ENCODE data around the gene MGMT. TPM values are rescaled to one million over a fixed set of nuclear protein-coding genes. Genes with fewer than 3 reads are reported as not detected.

MGMT gene
- total and polyA plus RNA-seq, 4 donors, result 28.2 to 79.1 (median 46.0) TPM

DNA sequence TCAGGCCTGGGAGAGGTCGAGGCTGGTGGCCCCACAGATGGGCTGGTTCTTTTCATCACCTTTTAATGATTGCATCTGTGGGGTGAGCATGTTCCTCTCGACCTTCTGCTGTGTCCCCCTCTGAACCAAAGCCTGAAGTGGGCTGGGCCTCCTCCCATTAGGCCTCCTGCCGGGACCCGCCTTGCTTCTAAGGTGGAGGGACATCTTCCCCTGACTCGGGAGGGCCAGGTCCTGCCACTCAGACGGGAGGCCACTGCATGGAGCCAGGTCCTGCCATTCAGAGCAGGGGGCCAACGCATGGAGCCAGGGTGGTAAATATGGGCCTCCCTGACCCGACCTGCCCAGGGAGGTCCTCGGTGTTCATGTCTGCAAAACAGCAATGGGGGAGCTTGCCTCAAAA is 308.6 kb downstream of the MGMT start:
- TF ChIP-seq, protein P1, sequence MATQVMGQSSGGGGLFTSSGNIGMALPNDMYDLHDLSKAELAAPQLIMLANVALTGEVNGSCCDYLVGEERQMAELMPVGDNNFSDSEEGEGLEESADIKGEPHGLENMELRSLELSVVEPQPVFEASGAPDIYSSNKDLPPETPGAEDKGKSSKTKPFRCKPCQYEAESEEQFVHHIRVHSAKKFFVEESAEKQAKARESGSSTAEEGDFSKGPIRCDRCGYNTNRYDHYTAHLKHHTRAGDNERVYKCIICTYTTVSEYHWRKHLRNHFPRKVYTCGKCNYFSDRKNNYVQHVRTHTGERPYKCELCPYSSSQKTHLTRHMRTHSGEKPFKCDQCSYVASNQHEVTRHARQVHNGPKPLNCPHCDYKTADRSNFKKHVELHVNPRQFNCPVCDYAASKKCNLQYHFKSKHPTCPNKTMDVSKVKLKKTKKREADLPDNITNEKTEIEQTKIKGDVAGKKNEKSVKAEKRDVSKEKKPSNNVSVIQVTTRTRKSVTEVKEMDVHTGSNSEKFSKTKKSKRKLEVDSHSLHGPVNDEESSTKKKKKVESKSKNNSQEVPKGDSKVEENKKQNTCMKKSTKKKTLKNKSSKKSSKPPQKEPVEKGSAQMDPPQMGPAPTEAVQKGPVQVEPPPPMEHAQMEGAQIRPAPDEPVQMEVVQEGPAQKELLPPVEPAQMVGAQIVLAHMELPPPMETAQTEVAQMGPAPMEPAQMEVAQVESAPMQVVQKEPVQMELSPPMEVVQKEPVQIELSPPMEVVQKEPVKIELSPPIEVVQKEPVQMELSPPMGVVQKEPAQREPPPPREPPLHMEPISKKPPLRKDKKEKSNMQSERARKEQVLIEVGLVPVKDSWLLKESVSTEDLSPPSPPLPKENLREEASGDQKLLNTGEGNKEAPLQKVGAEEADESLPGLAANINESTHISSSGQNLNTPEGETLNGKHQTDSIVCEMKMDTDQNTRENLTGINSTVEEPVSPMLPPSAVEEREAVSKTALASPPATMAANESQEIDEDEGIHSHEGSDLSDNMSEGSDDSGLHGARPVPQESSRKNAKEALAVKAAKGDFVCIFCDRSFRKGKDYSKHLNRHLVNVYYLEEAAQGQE (IDR thresholded peaks at IDR 0.05), result no peak
- TF ChIP-seq JUND (IDR thresholded peaks at IDR 0.05) (no peak), FOXA2 (IDR thresholded peaks at IDR 0.05) (no peak), EGR1 (IDR thresholded peaks at IDR 0.05; ENCODE audit: low read depth in 2 of 2) (no peak), NR2F2 (IDR thresholded peaks at IDR 0.05) (no peak), HNF4A (conservative IDR thresholded peaks at IDR 0.05) (no peak), GABPA (IDR thresholded peaks at IDR 0.05 in 1 of 2, conservative IDR thresholded peaks at IDR 0.05 in 1 of 2) (no peak)
- TF ChIP-seq, protein P2, sequence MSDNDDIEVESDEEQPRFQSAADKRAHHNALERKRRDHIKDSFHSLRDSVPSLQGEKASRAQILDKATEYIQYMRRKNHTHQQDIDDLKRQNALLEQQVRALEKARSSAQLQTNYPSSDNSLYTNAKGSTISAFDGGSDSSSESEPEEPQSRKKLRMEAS (IDR thresholded peaks at IDR 0.05), result no peak
- TF ChIP-seq, protein P3, sequence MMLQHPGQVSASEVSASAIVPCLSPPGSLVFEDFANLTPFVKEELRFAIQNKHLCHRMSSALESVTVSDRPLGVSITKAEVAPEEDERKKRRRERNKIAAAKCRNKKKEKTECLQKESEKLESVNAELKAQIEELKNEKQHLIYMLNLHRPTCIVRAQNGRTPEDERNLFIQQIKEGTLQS (IDR thresholded peaks at IDR 0.05), result no peak
- Histone ChIP-seq H3K27me3 (ENCODE audit: control insufficient read depth in 4 of 4, insufficient read depth in 4 of 4, low read length in 3 of 4) (no peaks in the 10 kb centered on the region), H3K4me3 (ENCODE audit: low read depth in 1 of 3, low read length in 3 of 3) (no peak overlapping the region), H3K4me1 (ENCODE audit: control insufficient read depth in 4 of 4, insufficient read depth in 4 of 4, low read length in 3 of 4) (no peaks in the 10 kb centered on the region), H3K9me3 (ENCODE audit: control insufficient read depth in 4 of 4, low read length in 3 of 4) (no peaks in the 10 kb centered on the region), H3K36me3 (ENCODE audit: control insufficient read depth in 4 of 4, insufficient read depth in 3 of 4, low read depth in 1 of 4, low read length in 3 of 4) (peaks cover 0 to 3% (median under 1%) of the 10 kb centered on the region in 4 donors), H3K27ac (ENCODE audit: low read depth in 1 of 2, low read length in 2 of 2) (no peak overlapping the region), H3K9ac (ENCODE audit: low read depth in 1 of 2, low read length in 2 of 2) (no peak overlapping the region)
- WGBS, result 90% methylated on average over 9 of the region's 9 CpGs
- no peak for DNase-seq (ENCODE audit: low spot score)

DNA sequence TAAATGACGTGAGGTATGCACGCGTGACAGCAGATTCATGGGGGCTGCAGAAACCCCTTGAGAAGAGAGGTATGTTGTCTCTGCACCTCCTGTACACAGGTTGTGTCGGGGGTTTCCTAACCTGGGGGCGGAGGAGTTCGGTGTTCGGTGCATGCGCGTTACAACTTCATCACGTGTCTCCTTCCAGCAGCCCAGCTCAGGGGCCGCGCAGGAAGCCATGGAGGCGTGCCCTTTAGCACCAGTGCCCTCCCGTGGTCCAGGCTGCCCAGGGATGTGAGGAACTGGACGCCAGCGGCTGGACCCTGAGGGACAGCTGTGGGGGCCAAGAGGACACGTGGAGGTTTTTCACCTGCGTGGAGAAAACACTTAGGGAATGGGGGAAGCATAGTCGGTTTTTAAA is 310.6 kb downstream of the MGMT start:
- no peak for DNase-seq (ENCODE audit: low spot score)
- H3K27me3 ChIP-seq (ENCODE audit: control insufficient read depth in 4 of 4, insufficient read depth in 4 of 4, low read length in 3 of 4), result no peaks in the 10 kb centered on the region
- TF ChIP-seq YY1 (IDR thresholded peaks at IDR 0.05), result no peak
- TF ChIP-seq TAF1 (conservative IDR thresholded peaks at IDR 0.05), result no peak
- TF ChIP-seq HNF4A (conservative IDR thresholded peaks at IDR 0.05), result no peak
- TF ChIP-seq FOXA2 (IDR thresholded peaks at IDR 0.05), result no peak
- TF ChIP-seq, protein P4, sequence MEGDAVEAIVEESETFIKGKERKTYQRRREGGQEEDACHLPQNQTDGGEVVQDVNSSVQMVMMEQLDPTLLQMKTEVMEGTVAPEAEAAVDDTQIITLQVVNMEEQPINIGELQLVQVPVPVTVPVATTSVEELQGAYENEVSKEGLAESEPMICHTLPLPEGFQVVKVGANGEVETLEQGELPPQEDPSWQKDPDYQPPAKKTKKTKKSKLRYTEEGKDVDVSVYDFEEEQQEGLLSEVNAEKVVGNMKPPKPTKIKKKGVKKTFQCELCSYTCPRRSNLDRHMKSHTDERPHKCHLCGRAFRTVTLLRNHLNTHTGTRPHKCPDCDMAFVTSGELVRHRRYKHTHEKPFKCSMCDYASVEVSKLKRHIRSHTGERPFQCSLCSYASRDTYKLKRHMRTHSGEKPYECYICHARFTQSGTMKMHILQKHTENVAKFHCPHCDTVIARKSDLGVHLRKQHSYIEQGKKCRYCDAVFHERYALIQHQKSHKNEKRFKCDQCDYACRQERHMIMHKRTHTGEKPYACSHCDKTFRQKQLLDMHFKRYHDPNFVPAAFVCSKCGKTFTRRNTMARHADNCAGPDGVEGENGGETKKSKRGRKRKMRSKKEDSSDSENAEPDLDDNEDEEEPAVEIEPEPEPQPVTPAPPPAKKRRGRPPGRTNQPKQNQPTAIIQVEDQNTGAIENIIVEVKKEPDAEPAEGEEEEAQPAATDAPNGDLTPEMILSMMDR (IDR thresholded peaks at IDR 0.05; ENCODE audit: low read depth, low read length, missing input control), result no peak
- no peaks in the 10 kb centered on the region for H3K9me3 ChIP-seq (ENCODE audit: control insufficient read depth in 4 of 4, low read length in 3 of 4)
- no peak overlapping the region for H3K27ac ChIP-seq (ENCODE audit: low read depth in 1 of 2, low read length in 2 of 2)
- WGBS, result 91% methylated on average over 19 of the region's 19 CpGs
- no peaks in the 10 kb centered on the region for H3K4me1 ChIP-seq (ENCODE audit: control insufficient read depth in 4 of 4, insufficient read depth in 4 of 4, low read length in 3 of 4)
- peaks cover 0 to 1% (median 0%) of the 10 kb centered on the region in 4 donors for H3K36me3 ChIP-seq (ENCODE audit: control insufficient read depth in 4 of 4, insufficient read depth in 3 of 4, low read depth in 1 of 4, low read length in 3 of 4)
- no peak overlapping the region for H3K9ac ChIP-seq (ENCODE audit: low read depth in 1 of 2, low read length in 2 of 2)
- H3K4me3 ChIP-seq (ENCODE audit: low read depth in 1 of 3, low read length in 3 of 3), result no peak overlapping the region

DNA sequence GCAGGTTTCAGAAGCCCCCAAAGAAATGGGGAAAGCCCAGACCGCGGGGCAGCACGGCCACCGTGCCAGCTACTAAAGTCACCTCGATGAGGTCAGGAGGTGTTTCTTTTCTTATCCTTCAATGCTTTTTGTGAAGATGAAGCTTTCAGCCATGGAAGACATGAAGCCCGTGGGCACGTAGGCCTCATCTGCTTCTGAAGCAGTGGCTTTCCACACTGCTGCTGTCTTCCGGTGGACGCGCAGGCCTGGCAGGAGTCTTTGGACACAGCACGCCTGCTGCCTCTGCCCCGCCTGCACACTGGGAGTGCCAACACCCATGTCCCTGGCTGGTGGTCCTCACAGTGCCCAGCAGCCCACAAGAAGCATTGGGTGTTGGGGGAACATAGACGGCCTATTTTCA is 311.5 kb downstream of the MGMT start:
- no peak overlapping the region for H3K27ac ChIP-seq (ENCODE audit: low read depth in 1 of 2, low read length in 2 of 2)
- no peak for DNase-seq (ENCODE audit: low spot score)
- no peak overlapping the region for H3K4me3 ChIP-seq (ENCODE audit: low read depth in 1 of 3, low read length in 3 of 3)
- no peaks in the 10 kb centered on the region for H3K4me1 ChIP-seq (ENCODE audit: control insufficient read depth in 4 of 4, insufficient read depth in 4 of 4, low read length in 3 of 4)
- no peaks in the 10 kb centered on the region for H3K9me3 ChIP-seq (ENCODE audit: control insufficient read depth in 4 of 4, low read length in 3 of 4)
- H3K36me3 ChIP-seq (ENCODE audit: control insufficient read depth in 4 of 4, insufficient read depth in 3 of 4, low read depth in 1 of 4, low read length in 3 of 4), result no peaks in the 10 kb centered on the region
- 98% methylated on average over 13 of the region's 13 CpGs for WGBS
- H3K27me3 ChIP-seq (ENCODE audit: control insufficient read depth in 4 of 4, insufficient read depth in 4 of 4, low read length in 3 of 4), result no peaks in the 10 kb centered on the region
- no peak overlapping the region for H3K9ac ChIP-seq (ENCODE audit: low read depth in 1 of 2, low read length in 2 of 2)
- TF ChIP-seq, protein P4 (IDR thresholded peaks at IDR 0.05; ENCODE audit: low read depth, low read length, missing input control), result no peak
- TF ChIP-seq TAF1 (conservative IDR thresholded peaks at IDR 0.05), result no peak
- no peak for TF ChIP-seq RAD21 (IDR thresholded peaks at IDR 0.05)
- TF ChIP-seq, protein P5, sequence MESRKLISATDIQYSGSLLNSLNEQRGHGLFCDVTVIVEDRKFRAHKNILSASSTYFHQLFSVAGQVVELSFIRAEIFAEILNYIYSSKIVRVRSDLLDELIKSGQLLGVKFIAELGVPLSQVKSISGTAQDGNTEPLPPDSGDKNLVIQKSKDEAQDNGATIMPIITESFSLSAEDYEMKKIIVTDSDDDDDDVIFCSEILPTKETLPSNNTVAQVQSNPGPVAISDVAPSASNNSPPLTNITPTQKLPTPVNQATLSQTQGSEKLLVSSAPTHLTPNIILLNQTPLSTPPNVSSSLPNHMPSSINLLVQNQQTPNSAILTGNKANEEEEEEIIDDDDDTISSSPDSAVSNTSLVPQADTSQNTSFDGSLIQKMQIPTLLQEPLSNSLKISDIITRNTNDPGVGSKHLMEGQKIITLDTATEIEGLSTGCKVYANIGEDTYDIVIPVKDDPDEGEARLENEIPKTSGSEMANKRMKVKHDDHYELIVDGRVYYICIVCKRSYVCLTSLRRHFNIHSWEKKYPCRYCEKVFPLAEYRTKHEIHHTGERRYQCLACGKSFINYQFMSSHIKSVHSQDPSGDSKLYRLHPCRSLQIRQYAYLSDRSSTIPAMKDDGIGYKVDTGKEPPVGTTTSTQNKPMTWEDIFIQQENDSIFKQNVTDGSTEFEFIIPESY (IDR thresholded peaks at IDR 0.05), result no peak
- TF ChIP-seq NR2F2 (IDR thresholded peaks at IDR 0.05), result no peak
- TF ChIP-seq EGR1 (IDR thresholded peaks at IDR 0.05; ENCODE audit: low read depth in 2 of 2), result no peak
- TF ChIP-seq, protein P3 (IDR thresholded peaks at IDR 0.05), result no peak
- TF ChIP-seq FOXA1 (IDR thresholded peaks at IDR 0.05), result no peak
- TF ChIP-seq, protein P2 (IDR thresholded peaks at IDR 0.05), result no peak
- no peak for TF ChIP-seq SP1 (IDR thresholded peaks at IDR 0.05)

Measured in liver (tissue), 9 donors.